K562 (cell line): Measurements from ENCODE around the gene CERS1. TPM values are rescaled to one million over a fixed set of nuclear protein-coding genes. Genes with fewer than 3 reads are reported as not detected.
A peak's percentile ranks its signal among the peaks of the same experiment; 100 is the strongest.

Experiments
- CBX1 ChIP-seq: sonication (generic); IDR thresholded peaks from 2 replicates; pipeline ENCODE4 v1.6.1; 2016; ENCODE audit warnings: antibody characterized with exemption, low read depth, mild to moderate bottlenecking
- CC2D1A ChIP-seq: fragments of 450-650 bp; IDR thresholded peaks from 2 replicates; pipeline ENCODE4 v1.6.1; 2017; ENCODE audit warnings: mild to moderate bottlenecking
- CEBPG ChIP-seq, 3 experiments: fragments of 200-800 bp in 1 of 3; sonication (Bioruptor generic) in 1 of 3; sonication (generic) in 1 of 3; formaldehyde crosslinking in 1 of 3; IDR thresholded peaks in 2 of 3; conservative IDR thresholded peaks in 1 of 3; 2 replicates each; pipeline versions ENCODE4 v1.6.1 to v1.8.0; 2016 to 2022; ENCODE audit warnings: missing compliant biosample characterization in 2 of 3, missing genetic modification characterization in 2 of 3, mild to moderate bottlenecking in 1 of 3, missing genetic modification reagents in 1 of 3
- CREM ChIP-seq: IDR thresholded peaks from 2 replicates; pipeline ENCODE4 v1.6.1; 2014; ENCODE audit warnings: antibody characterized with exemption, low read depth
- CSDE1 ChIP-seq, 2 experiments: fragments of 450-650 bp; IDR thresholded peaks; 2 replicates each; pipeline ENCODE4 v1.6.1; 2016; ENCODE audit warnings: mild to moderate bottlenecking in 1 of 2
- EGR1 ChIP-seq: fragments of 450-650 bp; conservative IDR thresholded peaks from 2 replicates; pipeline ENCODE4 v1.6.1; 2017; ENCODE audit warnings: mild to moderate bottlenecking
- GABPB1 ChIP-seq: sonication (generic); formaldehyde crosslinking; IDR thresholded peaks from 2 replicates; pipeline ENCODE4 v1.8.0; 2022; ENCODE audit warnings: mild to moderate bottlenecking, missing genetic modification reagents
- HEY1 ChIP-seq: fragments of 250-450 bp; sonication (Bioruptor Pico); IDR thresholded peaks from 2 replicates; pipeline ENCODE4 v1.5.0; 2020; ENCODE audit warnings: mild to moderate bottlenecking, moderate library complexity, borderline replicate concordance
- KHSRP ChIP-seq: fragments of 450-650 bp; IDR thresholded peaks from 2 replicates; pipeline ENCODE4 v1.6.1; 2017
- MLX ChIP-seq, 2 experiments: fragments of 450-650 bp in 1 of 2; sonication (generic) in 1 of 2; formaldehyde crosslinking; conservative IDR thresholded peaks; 2 replicates each; pipeline versions ENCODE4 v1.4.0 to v1.8.1; 2020 to 2022; ENCODE audit warnings: mild to moderate bottlenecking in 1 of 2, missing genetic modification reagents in 1 of 2
- TCF7L2 ChIP-seq: fragments of 150-350 bp; IDR thresholded peaks from 2 replicates; pipeline ENCODE4 v1.6.1; 2016; ENCODE audit warnings: low read depth, mild to moderate bottlenecking, low read length, moderate library complexity
- U2AF1 ChIP-seq: fragments of 200-400 bp; formaldehyde crosslinking; optimal IDR thresholded peaks from 2 replicates; pipeline ENCODE3; 2017; ENCODE audit warnings: mild to moderate bottlenecking, low read depth, low read length, moderate library complexity
- WHSC1 ChIP-seq: IDR thresholded peaks from one replicate; pipeline ENCODE4 v1.6.1; 2012; ENCODE audit warnings: low read length, control low read depth, inconsistent platforms
- ZNF644 ChIP-seq: fragments of 200-800 bp; sonication (Bioruptor generic); IDR thresholded peaks from 2 replicates; pipeline ENCODE4 v1.6.1; 2016; ENCODE audit warnings: low read depth, missing genetic modification characterization, missing compliant biosample characterization
- ZNF696 ChIP-seq: fragments of 250-450 bp; sonication (Bioruptor Pico); conservative IDR thresholded peaks from 2 replicates; pipeline ENCODE4 v1.4.0; 2020; ENCODE audit warnings: mild to moderate bottlenecking, moderate library complexity
- polyA plus RNA-seq, 8 experiments: library from polyadenylated mRNA; depleted of rRNA in 4 of 8; stranded (reverse) in 5 of 8; unstranded in 3 of 8; fragments of >200 nt; fragmentation: Nextera tagmentation in 2 of 8; fragmentation: Illumina TruSeq in 1 of 8; extraction: Ambion mirVana in 2 of 8; extraction: Trizol in 1 of 8; gene quantifications; 2 replicates each; pipeline versions ENCODE4 v1.2.1 to v1.2.3, GENCODE V29; 2011 to 2014; ENCODE audit warnings: inconsistent platforms in 1 of 8, missing spikeins in 1 of 8
- total RNA-seq, 7 experiments: library from RNA; depleted of rRNA in 6 of 7; stranded (reverse); fragments of >200 nt in 6 of 7; fragmentation: Illumina TruSeq in 2 of 7; extraction: Trizol in 2 of 7; gene quantifications; 2 replicates each; pipeline versions ENCODE4 v1.2.1 to v1.2.3, GENCODE V29; 2011 to 2021; ENCODE audit warnings: low replicate concordance in 1 of 7
- TF ChIP-seq, protein P1 (sequence below), 2 experiments: fragments of 450-650 bp; IDR thresholded peaks; 2 replicates each; pipeline ENCODE4 v1.6.1; 2018; ENCODE audit warnings: mild to moderate bottlenecking in 2 of 2, low read depth in 1 of 2; ENCODE audit not compliant: partially characterized antibody in 2 of 2
- TF ChIP-seq, protein P2 (sequence below): sonication (generic); formaldehyde crosslinking; IDR thresholded peaks from 2 replicates; pipeline ENCODE4 v1.8.1; 2023; ENCODE audit warnings: missing genetic modification reagents, mild to moderate bottlenecking, borderline replicate concordance

CERS1 gene
- total and polyA plus RNA-seq, 9 of the 15 experiments (the other 6 are each of a cell fraction or from before 2014, with no cell fraction given): 0.33 to 1.5 (median 0.86) TPM; not detected in 2

GRCh38 chr19:18895038-18895823, 727 bp downstream of the CERS1 start (continued):
- TF ChIP-seq HEY1 (CRISPR knock-in tag) (no peak), CC2D1A (no peak), CBX1 (no peak), ZNF644 (tag) (no peak), ZNF696 (CRISPR knock-in tag) (no peak), WHSC1 (no peak), GABPB1 (CRISPR knock-in tag) (peak; percentile 56; the same call in 1 of the 2 replicates), CEBPG (CRISPR knock-in tag; IDR thresholded peaks at IDR 0.05) (no peak), CEBPG (tag; conservative IDR thresholded peaks at IDR 0.05 in 1 of 2, IDR thresholded peaks at IDR 0.05 in 1 of 2) (no peak), CREM (peak; percentile 28; the same call in 1 of the 2 replicates), MLX (CRISPR knock-in tag; conservative IDR thresholded peaks at IDR 0.05) (no peak), KHSRP (no peak), TCF7L2 (no peak), CSDE1 (IDR thresholded peaks at IDR 0.05) (no peak), U2AF1 (no peak), EGR1 (peak; percentile 45; the same call in 1 of the 2 replicates)
- TF ChIP-seq, protein P1, sequence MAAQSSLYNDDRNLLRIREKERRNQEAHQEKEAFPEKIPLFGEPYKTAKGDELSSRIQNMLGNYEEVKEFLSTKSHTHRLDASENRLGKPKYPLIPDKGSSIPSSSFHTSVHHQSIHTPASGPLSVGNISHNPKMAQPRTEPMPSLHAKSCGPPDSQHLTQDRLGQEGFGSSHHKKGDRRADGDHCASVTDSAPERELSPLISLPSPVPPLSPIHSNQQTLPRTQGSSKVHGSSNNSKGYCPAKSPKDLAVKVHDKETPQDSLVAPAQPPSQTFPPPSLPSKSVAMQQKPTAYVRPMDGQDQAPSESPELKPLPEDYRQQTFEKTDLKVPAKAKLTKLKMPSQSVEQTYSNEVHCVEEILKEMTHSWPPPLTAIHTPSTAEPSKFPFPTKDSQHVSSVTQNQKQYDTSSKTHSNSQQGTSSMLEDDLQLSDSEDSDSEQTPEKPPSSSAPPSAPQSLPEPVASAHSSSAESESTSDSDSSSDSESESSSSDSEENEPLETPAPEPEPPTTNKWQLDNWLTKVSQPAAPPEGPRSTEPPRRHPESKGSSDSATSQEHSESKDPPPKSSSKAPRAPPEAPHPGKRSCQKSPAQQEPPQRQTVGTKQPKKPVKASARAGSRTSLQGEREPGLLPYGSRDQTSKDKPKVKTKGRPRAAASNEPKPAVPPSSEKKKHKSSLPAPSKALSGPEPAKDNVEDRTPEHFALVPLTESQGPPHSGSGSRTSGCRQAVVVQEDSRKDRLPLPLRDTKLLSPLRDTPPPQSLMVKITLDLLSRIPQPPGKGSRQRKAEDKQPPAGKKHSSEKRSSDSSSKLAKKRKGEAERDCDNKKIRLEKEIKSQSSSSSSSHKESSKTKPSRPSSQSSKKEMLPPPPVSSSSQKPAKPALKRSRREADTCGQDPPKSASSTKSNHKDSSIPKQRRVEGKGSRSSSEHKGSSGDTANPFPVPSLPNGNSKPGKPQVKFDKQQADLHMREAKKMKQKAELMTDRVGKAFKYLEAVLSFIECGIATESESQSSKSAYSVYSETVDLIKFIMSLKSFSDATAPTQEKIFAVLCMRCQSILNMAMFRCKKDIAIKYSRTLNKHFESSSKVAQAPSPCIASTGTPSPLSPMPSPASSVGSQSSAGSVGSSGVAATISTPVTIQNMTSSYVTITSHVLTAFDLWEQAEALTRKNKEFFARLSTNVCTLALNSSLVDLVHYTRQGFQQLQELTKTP (IDR thresholded peaks at IDR 0.05; ENCODE audit: low read depth in 1 of 2, partially characterized antibody in 2 of 2): no peak
- TF ChIP-seq, protein P2, sequence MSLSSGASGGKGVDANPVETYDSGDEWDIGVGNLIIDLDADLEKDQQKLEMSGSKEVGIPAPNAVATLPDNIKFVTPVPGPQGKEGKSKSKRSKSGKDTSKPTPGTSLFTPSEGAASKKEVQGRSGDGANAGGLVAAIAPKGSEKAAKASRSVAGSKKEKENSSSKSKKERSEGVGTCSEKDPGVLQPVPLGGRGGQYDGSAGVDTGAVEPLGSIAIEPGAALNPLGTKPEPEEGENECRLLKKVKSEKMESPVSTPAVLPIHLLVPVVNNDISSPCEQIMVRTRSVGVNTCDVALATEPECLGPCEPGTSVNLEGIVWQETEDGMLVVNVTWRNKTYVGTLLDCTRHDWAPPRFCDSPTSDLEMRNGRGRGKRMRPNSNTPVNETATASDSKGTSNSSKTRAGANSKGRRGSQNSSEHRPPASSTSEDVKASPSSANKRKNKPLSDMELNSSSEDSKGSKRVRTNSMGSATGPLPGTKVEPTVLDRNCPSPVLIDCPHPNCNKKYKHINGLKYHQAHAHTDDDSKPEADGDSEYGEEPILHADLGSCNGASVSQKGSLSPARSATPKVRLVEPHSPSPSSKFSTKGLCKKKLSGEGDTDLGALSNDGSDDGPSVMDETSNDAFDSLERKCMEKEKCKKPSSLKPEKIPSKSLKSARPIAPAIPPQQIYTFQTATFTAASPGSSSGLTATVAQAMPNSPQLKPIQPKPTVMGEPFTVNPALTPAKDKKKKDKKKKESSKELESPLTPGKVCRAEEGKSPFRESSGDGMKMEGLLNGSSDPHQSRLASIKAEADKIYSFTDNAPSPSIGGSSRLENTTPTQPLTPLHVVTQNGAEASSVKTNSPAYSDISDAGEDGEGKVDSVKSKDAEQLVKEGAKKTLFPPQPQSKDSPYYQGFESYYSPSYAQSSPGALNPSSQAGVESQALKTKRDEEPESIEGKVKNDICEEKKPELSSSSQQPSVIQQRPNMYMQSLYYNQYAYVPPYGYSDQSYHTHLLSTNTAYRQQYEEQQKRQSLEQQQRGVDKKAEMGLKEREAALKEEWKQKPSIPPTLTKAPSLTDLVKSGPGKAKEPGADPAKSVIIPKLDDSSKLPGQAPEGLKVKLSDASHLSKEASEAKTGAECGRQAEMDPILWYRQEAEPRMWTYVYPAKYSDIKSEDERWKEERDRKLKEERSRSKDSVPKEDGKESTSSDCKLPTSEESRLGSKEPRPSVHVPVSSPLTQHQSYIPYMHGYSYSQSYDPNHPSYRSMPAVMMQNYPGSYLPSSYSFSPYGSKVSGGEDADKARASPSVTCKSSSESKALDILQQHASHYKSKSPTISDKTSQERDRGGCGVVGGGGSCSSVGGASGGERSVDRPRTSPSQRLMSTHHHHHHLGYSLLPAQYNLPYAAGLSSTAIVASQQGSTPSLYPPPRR: no peak
